Eye (tissue), 1 donor: Measurements from ENCODE around the gene HDGFL1.

Source experiments
- DNase-seq: peaks from one replicate; pipeline ENCODE4 v3.0.0-alpha.2; 2015

The HDGFL1 gene

GRCh38 chr6:22569281-22570184 is at the start of gene HDGFL1:
HDGFL1 (plus strand) TSS chr6:22569566; CDS start chr6:22569576, 10 bp downstream.
- no peak for DNase-seq

GRCh38 chr6:22521035-22521434 is 48.3 kb upstream of the HDGFL1 start:
- no peak for DNase-seq

GRCh38 chr6:22526736-22527135 is 42.6 kb upstream of the HDGFL1 start:
- DNase-seq, result no peak

GRCh38 chr6:22529866-22530265 is 39.5 kb upstream of the HDGFL1 start:
- no peak for DNase-seq

GRCh38 chr6:22530506-22530905 is 38.9 kb upstream of the HDGFL1 start:
- no peak for DNase-seq

GRCh38 chr6:22536122-22536521 is 33.2 kb upstream of the HDGFL1 start:
- no peak for DNase-seq

GRCh38 chr6:22544476-22544875 is 24.9 kb upstream of the HDGFL1 start:
- DNase-seq, result no peak

GRCh38 chr6:22545051-22545450 is 24.3 kb upstream of the HDGFL1 start:
- DNase-seq, result no peak

GRCh38 chr6:22546236-22546635 is 23.1 kb upstream of the HDGFL1 start:
- no peak for DNase-seq

GRCh38 chr6:22550971-22551670 is 18.2 kb upstream of the HDGFL1 start:
- no peak for DNase-seq

GRCh38 chr6:22556266-22556665 is 13.1 kb upstream of the HDGFL1 start:
- no peak for DNase-seq

GRCh38 chr6:22557007-22557406 is 12.4 kb upstream of the HDGFL1 start:
- DNase-seq, result no peak

GRCh38 chr6:22558288-22558882 is 11.0 kb upstream of the HDGFL1 start:
- DNase-seq, result no peak

- no peak for DNase-seq
These were observed 512 bp upstream of the HDGFL1 start for GRCh38 chr6:22568854-22569253.

- no peak for DNase-seq
These were observed 802 bp downstream of the HDGFL1 start for GRCh38 chr6:22570185-22570551.

GRCh38 chr6:22575190-22575589 is 5.8 kb downstream of the HDGFL1 start:
- no peak for DNase-seq

GRCh38 chr6:22579439-22579838 is 10.1 kb downstream of the HDGFL1 start:
- no peak for DNase-seq

- DNase-seq, result no peak
These were observed 11.0 kb downstream of the HDGFL1 start for GRCh38 chr6:22580337-22580736.

GRCh38 chr6:22582417-22583205 is 13.2 kb downstream of the HDGFL1 start:
- DNase-seq, result no peak

GRCh38 chr6:22583230-22583629 is 13.9 kb downstream of the HDGFL1 start:
- DNase-seq, result no peak

- DNase-seq, result no peak
These were observed 14.6 kb downstream of the HDGFL1 start for GRCh38 chr6:22583927-22584326.

- no peak for DNase-seq
These were observed 19.8 kb downstream of the HDGFL1 start for GRCh38 chr6:22589118-22589517.

GRCh38 chr6:22590423-22590822 is 21.1 kb downstream of the HDGFL1 start:
- DNase-seq, result no peak
